Cardiac fibroblast (primary cell): ENCODE results near the gene HIRIP3.
A peak's percentile ranks its signal among the peaks of the same experiment; 100 is the strongest.

Experiments
- DNase-seq, 2 donors: peaks; one replicate each; pipeline versions ENCODE4 v3.0.0 to v3.0.0-alpha.2; 2010; ENCODE audit warnings: low read depth in 2 of 2
- H3K4me3 ChIP-seq, 2 donors: replicated peaks in 1 of 2; 1 replicate in 1 of 2; 2 replicates in 1 of 2; pipeline ENCODE4 v1.5.1; 2011; ENCODE audit warnings: low read depth in 2 of 2, low read length in 2 of 2, mild to moderate bottlenecking in 2 of 2, moderate library complexity in 1 of 2
- TF ChIP-seq, protein P1 (sequence below): IDR thresholded peaks from one replicate; pipeline ENCODE4 v1.5.1; 2011; ENCODE audit warnings: low read depth, mild to moderate bottlenecking, low read length, inconsistent platforms

HIRIP3 gene

DNA sequence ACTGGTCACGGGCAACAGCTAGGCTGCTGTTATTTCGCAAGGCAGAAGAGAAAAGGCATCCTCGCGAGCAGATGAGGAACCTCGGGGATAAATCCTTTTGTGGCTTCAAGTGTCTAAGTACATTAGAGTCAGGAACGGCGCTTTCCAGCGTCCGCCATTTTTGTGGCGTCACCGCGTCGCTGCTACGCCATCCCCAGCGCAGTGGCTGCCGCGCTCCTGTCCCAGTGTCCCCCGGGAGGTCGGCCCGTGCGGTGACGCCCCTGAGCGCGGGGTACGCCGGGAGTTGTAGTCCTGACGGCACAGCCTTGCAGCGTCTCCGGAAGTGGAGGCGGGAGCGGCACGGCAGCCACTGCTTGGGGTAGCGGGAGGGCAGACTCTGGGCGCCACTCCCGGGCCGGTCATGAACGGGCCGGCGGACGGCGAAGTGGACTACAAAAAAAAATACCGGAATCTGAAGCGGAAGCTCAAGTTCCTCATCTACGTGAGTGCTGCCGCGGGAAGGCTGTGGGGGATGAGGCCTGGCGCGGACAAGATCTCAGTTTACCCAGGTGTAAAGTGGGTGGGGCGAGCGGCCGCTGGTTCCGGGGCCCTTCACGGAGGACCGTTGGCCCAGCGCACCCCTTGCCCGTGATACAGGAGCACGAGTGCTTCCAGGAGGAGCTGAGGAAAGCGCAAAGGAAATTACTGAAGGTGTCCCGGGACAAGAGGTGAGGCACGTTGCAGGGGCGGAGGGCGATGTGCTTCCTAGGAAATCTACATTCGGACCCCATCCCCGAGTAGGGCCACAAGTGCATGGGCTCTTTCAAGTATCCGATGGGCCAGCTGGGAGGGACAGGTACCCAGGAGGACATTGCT is 721 bp upstream of the HIRIP3 start, which contains the start of gene INO80E:
INO80E (plus strand) TSS at position 331 of the 855 bp plus-strand sequence; CDS start at position 401, 70 bp downstream.
- DNase-seq, result peak; percentile 94 to 95
- TF ChIP-seq, protein P1, sequence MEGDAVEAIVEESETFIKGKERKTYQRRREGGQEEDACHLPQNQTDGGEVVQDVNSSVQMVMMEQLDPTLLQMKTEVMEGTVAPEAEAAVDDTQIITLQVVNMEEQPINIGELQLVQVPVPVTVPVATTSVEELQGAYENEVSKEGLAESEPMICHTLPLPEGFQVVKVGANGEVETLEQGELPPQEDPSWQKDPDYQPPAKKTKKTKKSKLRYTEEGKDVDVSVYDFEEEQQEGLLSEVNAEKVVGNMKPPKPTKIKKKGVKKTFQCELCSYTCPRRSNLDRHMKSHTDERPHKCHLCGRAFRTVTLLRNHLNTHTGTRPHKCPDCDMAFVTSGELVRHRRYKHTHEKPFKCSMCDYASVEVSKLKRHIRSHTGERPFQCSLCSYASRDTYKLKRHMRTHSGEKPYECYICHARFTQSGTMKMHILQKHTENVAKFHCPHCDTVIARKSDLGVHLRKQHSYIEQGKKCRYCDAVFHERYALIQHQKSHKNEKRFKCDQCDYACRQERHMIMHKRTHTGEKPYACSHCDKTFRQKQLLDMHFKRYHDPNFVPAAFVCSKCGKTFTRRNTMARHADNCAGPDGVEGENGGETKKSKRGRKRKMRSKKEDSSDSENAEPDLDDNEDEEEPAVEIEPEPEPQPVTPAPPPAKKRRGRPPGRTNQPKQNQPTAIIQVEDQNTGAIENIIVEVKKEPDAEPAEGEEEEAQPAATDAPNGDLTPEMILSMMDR, result no peak
- H3K4me3 ChIP-seq, result peak within 1 kb of the TSS; percentile 88 to 93

DNA sequence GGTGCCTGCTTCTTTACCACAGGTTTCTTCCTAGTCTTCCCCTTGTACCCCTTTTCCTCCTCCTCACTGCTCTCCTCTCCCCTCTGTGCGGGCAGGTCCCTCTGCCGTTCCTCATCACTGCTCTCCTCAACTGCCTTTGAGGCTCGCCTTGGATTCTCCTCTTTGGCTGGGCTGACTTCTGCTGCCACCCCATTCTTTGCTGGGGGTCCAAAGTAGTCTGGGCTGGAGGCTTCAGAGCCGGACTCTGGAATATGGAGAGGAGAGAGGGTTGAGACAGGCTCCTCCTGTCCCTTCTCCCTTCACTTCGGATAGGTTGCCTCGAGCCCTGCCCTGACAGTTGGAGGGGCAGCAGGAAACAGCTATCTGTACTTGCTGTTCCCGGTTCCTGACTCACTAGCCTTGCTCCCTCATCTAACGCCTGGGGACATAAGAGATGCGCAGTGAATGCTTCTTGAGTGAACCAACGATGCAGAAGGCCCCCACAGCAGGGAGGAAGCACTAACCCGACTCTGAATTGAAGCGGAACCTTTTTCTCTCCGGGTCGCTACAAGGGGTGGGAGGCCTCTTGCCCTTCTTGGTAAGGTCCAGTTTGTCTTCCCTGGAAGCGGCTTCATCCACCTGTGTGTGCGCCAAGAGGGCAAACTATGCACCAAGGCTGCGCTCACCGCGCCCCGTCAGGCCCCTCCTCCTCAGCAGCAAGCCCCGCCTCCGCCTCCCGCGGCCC is 655 bp downstream of the HIRIP3 start:
- TF ChIP-seq, protein P1, result no peak
- peak; percentile 53 to 74 for DNase-seq
- H3K4me3 ChIP-seq, result peak overlapping the region; percentile 88 to 93

DNA sequence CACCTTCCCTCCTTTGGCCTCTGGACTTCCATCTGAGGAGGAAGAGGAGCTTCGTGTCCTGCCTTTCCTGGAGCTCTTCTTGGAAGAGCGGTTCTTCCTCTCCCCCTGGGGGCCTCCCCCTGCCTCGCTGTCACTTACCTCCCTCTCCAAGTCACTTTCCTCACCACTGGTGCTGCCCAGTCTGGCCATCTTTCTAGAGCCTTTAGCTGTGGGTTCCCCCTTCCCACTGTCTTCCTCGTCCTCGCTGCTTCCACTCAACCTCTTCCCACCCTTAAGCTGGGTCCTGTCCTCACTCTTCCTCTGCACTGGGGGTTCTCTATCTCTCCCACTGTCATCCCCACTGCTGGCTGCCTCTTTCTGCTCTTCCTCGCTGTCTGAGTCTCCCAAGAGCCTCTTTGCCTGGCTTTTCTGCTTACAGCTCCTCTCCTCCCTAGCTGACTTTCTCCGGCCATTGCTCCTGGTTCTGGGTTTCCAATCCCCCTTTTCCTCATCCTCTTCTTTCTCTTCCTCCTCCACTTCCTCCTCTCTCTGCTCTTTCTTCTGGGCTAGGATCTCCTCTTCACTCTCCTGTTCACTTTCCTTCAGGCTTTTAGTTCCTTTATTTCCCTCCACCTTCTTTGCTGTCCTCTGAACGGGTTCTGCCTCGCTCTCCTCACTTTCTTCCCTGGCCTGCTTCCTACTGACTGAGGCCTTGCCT is 1.4 kb downstream of the HIRIP3 start:
- H3K4me3 ChIP-seq, result no peak overlapping the region
- no peak for DNase-seq
- TF ChIP-seq, protein P1, result no peak

DNA sequence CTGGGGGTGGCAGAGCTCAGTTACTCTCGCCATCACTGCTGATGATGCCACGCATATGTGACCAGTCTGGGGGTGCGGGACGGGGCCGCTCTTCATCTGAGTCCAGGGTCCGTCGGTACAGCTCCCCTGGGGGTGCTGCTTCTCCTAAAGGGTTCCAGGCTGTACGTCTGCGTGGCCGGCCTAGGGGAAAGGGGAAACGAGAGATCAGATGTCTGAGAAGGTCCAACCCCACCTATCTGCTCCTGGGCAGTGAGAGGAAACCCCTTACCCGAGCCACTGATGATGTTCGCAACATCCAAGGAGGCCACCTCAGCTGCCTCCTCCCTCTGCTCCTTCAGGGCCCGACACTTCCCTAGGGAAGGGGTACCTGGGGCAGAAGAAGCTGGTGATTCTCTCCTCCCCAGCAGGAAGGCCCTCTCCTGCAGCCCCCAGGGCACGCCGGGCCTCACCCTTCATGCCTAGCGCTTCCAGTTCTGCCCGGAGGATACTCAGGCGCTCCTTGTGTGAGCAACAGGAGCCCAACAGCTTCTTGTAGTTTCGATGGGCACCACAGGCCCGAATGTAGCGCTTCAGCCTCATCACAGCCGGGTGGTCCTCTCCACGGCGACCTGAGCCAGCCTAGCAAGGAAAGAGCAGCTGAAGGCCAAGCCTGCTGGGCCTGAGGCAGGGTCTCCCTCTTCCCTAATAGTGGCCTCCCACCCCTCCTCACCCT is 2.1 kb downstream of the HIRIP3 start:
- TF ChIP-seq, protein P1, result no peak
- no peak for DNase-seq
- H3K4me3 ChIP-seq, result no peak overlapping the region

DNA sequence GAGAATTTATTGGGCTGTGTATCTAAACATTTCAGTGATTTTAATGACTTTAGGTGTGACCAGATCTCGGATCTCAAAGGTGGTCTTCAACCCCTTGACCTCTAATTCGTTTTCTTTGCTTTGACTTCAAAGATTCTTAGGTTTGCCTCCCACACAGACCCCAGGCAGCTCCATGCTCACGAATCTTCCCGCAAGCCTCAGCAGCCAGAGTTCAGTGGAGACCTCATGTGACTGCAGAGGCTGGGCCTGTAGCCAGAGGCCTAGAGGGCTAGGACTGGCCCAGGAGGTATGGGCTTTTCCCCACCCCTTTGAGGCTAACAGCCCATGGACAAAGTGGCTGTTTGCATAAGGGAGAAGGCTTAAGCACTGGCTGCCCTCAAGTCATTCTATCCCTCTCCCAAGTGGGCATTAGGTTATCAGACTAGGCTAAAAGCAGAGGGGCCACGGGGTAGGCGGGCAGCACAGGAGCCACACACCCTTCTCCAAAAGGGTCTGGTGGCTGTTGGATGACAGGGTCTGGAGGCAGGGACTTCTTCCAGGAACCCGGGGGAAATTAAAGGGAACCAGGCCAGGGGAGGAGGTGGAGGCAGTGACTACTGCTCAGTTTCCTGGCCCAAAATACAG is 3.0 kb downstream of the HIRIP3 start:
- TF ChIP-seq, protein P1, result no peak
- H3K4me3 ChIP-seq, result no peak overlapping the region
- peak in 1 of 2 donors; percentile 64 for DNase-seq

DNA sequence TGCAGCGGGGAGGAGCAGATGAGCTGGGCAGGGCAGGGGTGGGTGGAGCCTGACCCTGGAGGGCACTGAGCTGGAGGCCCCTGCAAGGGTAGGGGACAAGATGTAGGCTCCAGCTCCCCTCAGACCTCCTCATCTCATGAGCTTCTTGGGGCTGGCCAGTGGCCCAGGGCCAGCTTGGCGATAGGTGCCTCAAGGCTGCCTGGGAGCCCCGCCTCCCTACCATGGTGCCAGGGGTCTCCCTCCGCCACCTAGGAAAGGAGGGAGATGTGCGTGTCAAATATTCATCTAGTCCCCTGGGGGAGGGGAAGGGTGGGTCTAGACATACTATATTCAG is 3.9 kb downstream of the HIRIP3 start:
- DNase-seq, result no peak
- no peak overlapping the region for H3K4me3 ChIP-seq

More for the DNA sequence above, 3.9 kb downstream of the HIRIP3 start:
- TF ChIP-seq, protein P1, result no peak
